Esophagus (tissue), 2 donors: ENCODE data around the gene TIMP3. TPM values are rescaled to one million over a fixed set of nuclear protein-coding genes. Genes with fewer than 3 reads are reported as not detected.

Experiments
- H3K27ac ChIP-seq, 2 donors: one replicate each; pipeline ENCODE4 v1.5.1; 2013; ENCODE audit warnings: low read depth in 2 of 2, mild to moderate bottlenecking in 2 of 2, inconsistent platforms in 1 of 2, low read length in 1 of 2, moderate library complexity in 1 of 2
- H3K27me3 ChIP-seq, 2 donors: one replicate each; pipeline ENCODE4 v1.6.1; 2013; ENCODE audit warnings: low read length in 2 of 2, control low read depth in 1 of 2, mild to moderate bottlenecking in 1 of 2; ENCODE audit not compliant: insufficient read depth in 2 of 2, control insufficient read depth in 1 of 2
- H3K36me3 ChIP-seq, 2 donors: one replicate each; pipeline ENCODE4 v1.6.1; 2013; ENCODE audit warnings: low read length in 1 of 2; ENCODE audit not compliant: control insufficient read depth in 2 of 2, insufficient read depth in 2 of 2
- H3K4me1 ChIP-seq, 2 donors: one replicate each; pipeline ENCODE4 v1.6.1; 2013; ENCODE audit warnings: low read length in 1 of 2; ENCODE audit not compliant: control insufficient read depth in 2 of 2, insufficient read depth in 2 of 2
- H3K4me3 ChIP-seq, 2 donors: one replicate each; pipeline ENCODE4 v1.5.1; 2013; ENCODE audit warnings: low read length in 2 of 2, mild to moderate bottlenecking in 2 of 2, low read depth in 1 of 2, moderate library complexity in 1 of 2
- H3K9me3 ChIP-seq, 2 donors: one replicate each; pipeline ENCODE4 v1.6.1; 2013; ENCODE audit warnings: mild to moderate bottlenecking in 2 of 2, low read depth in 1 of 2, low read length in 1 of 2, moderate library complexity in 1 of 2; ENCODE audit not compliant: control insufficient read depth in 2 of 2, insufficient read depth in 1 of 2
- WGBS, 2 donors: extraction: QIAGEN DNeasy Blood & Tissue Kit; methylation state at CpG; one replicate each; pipeline ENCODE4 v1.1.7; 2013; 5-methylcytosine and 5-hydroxymethylcytosine counted together
- polyA plus RNA-seq, 2 donors: library from polyadenylated mRNA; stranded (reverse); fragments of 200-250 nt; gene quantifications; one replicate each; pipeline ENCODE4 v1.2.3, GENCODE V29; 2013
- donor health status: healthy with polysubstance abuse.
- donor health status: Bipolar disorder and iron deficiency.

Gene TIMP3
- polyA plus RNA-seq, 2 donors: 8.9 to 24.7 TPM

- peaks cover 4 to 6% of the 10 kb centered on the region in 2 donors for H3K4me1 ChIP-seq
- no peaks in the 10 kb centered on the region for H3K27me3 ChIP-seq
- H3K4me3 ChIP-seq: no peak overlapping the region
- no peak overlapping the region for H3K27ac ChIP-seq
- WGBS, 2 donors: 47 to 79% methylated on average over 9 of the region's 9 CpGs
- H3K36me3 ChIP-seq: no peaks in the 10 kb centered on the region
- H3K9me3 ChIP-seq: no peaks in the 10 kb centered on the region
Measured at GRCh38 chr22:32858957-32859356, 57.5 kb downstream of the TIMP3 start.

- Histone ChIP-seq H3K4me3 (no peak overlapping the region), H3K27me3 (no peaks in the 10 kb centered on the region), H3K9me3 (no peaks in the 10 kb centered on the region), H3K27ac (no peak overlapping the region), H3K4me1 (peaks cover 2 to 4% of the 10 kb centered on the region in 2 donors), H3K36me3 (no peaks in the 10 kb centered on the region)
- 52 to 58% methylated on average over 1 of the region's 1 CpG for WGBS, 2 donors
Measured at GRCh38 chr22:32859743-32860142, 58.2 kb downstream of the TIMP3 start.

GRCh38 chr22:32861330-32861729, 59.8 kb downstream of the TIMP3 start:
- Histone ChIP-seq H3K4me3 (no peak overlapping the region), H3K4me1 (peaks cover 0 to 2% of the 10 kb centered on the region in 2 donors), H3K36me3 (no peaks in the 10 kb centered on the region), H3K9me3 (no peaks in the 10 kb centered on the region), H3K27me3 (no peaks in the 10 kb centered on the region), H3K27ac (no peak overlapping the region)
- WGBS, 2 donors: 81 to 92% methylated on average over 5 of the region's 5 CpGs

GRCh38 chr22:32862083-32862482, 60.6 kb downstream of the TIMP3 start:
- WGBS, 2 donors: 86 to 90% methylated on average over 4 of the region's 4 CpGs
- Histone ChIP-seq H3K27me3 (no peaks in the 10 kb centered on the region), H3K4me1 (peaks cover 0 to 2% of the 10 kb centered on the region in 2 donors), H3K27ac (no peak overlapping the region), H3K36me3 (no peaks in the 10 kb centered on the region), H3K9me3 (no peaks in the 10 kb centered on the region), H3K4me3 (no peak overlapping the region)

- Histone ChIP-seq H3K4me1 (no peaks in the 10 kb centered on the region), H3K27me3 (no peaks in the 10 kb centered on the region), H3K27ac (no peak overlapping the region), H3K36me3 (no peaks in the 10 kb centered on the region), H3K4me3 (no peak overlapping the region), H3K9me3 (no peaks in the 10 kb centered on the region)
- WGBS, 2 donors: 78 to 83% methylated on average over 8 of the region's 8 CpGs
Measured at GRCh38 chr22:32862936-32863661, 61.6 kb downstream of the TIMP3 start.

GRCh38 chr22:32864041-32864440, 62.5 kb downstream of the TIMP3 start:
- Histone ChIP-seq H3K9me3 (no peaks in the 10 kb centered on the region), H3K27me3 (no peaks in the 10 kb centered on the region), H3K36me3 (no peaks in the 10 kb centered on the region), H3K27ac (no peak overlapping the region), H3K4me1 (no peaks in the 10 kb centered on the region), H3K4me3 (no peak overlapping the region)
- 90 to 93% methylated on average over 3 of the region's 3 CpGs for WGBS, 2 donors

GRCh38 chr22:32864596-32864995, 63.1 kb downstream of the TIMP3 start:
- Histone ChIP-seq H3K27me3 (no peaks in the 10 kb centered on the region), H3K9me3 (no peaks in the 10 kb centered on the region), H3K36me3 (no peaks in the 10 kb centered on the region), H3K27ac (no peak overlapping the region), H3K4me3 (no peak overlapping the region), H3K4me1 (no peaks in the 10 kb centered on the region)
- 81 to 86% methylated on average over 7 of the region's 7 CpGs for whole genome bisulfite sequencing, 2 donors

- no peak overlapping the region for H3K27ac ChIP-seq
- H3K9me3 ChIP-seq: no peaks in the 10 kb centered on the region
- H3K27me3 ChIP-seq: no peaks in the 10 kb centered on the region
- H3K4me3 ChIP-seq: no peak overlapping the region
- no peaks in the 10 kb centered on the region for H3K36me3 ChIP-seq
- 77 to 81% methylated on average over 4 of the region's 4 CpGs for WGBS, 2 donors
- H3K4me1 ChIP-seq: no peaks in the 10 kb centered on the region
Measured at GRCh38 chr22:32866953-32867352, 65.4 kb downstream of the TIMP3 start.

GRCh38 chr22:32868946-32869345, 67.4 kb downstream of the TIMP3 start:
- 88 to 89% methylated on average over 6 of the region's 6 CpGs for WGBS, 2 donors
- no peak overlapping the region for H3K27ac ChIP-seq

GRCh38 chr22:32870474-32870873, 69.0 kb downstream of the TIMP3 start:
- Histone ChIP-seq H3K4me3 (no peak overlapping the region), H3K9me3 (no peaks in the 10 kb centered on the region), H3K27ac (no peak overlapping the region), H3K4me1 (no peaks in the 10 kb centered on the region), H3K36me3 (no peaks in the 10 kb centered on the region), H3K27me3 (no peaks in the 10 kb centered on the region)

More at GRCh38 chr22:32868946-32869345, 67.4 kb downstream of the TIMP3 start:
- Histone ChIP-seq H3K36me3 (no peaks in the 10 kb centered on the region), H3K9me3 (no peaks in the 10 kb centered on the region), H3K27me3 (no peaks in the 10 kb centered on the region), H3K4me1 (no peaks in the 10 kb centered on the region), H3K4me3 (no peak overlapping the region)
